HS-27A (cell line): ENCODE data around the gene APLF.
"Not testable (repeated sequence)": the region's sequence is repeated elsewhere in the genome, so short reads cannot be mapped to it uniquely, and the experiment has no call there.

Source experiments
- DNase-seq: peaks from one replicate; pipeline ENCODE4 v3.0.0-alpha.2; 2012; ENCODE audit warnings: low read depth, missing footprints

APLF gene

DNA sequence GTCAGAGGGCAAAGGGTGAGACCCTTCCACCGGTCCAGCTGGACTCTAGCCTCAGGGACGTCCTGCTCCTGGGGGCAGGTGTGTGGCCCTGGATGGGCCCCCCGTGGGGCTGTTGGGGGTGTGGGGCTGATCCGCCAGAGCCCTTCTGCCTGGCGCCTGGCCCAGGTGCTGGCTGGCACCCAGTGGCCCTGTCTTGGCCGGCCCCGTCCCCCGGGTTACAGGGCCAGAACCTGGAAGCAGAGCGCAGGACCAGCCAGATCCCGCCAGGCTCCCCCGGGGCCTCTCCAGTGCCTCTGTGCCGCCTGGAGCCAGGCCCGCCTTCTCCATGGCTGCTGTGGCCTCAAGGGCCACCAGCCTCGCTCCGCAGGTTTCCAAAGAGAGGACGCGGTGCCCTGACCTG lies 62.3 kb downstream of the APLF start:
- DNase-seq: not testable (repeated sequence)

DNA sequence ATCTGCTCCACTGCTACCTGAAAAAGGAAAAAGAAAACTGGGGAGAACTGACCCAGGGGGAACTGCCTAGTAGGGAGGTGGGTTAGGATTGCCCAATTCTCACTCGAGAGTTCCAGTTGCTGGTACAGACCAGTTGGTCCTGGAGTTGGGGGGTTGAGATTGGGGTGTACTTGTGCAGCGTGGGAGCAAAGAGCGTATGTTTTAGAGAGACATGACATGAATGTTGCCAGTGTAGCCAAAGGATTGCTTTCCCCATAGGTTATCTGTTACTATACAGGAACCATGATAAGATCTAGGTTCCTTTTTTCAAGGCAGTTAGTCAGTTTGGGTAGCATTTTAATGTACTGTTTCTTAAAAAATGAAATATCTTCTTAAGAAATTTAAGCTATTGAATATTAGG lies 68.6 kb downstream of the APLF start:
- DNase-seq: no peak

DNA sequence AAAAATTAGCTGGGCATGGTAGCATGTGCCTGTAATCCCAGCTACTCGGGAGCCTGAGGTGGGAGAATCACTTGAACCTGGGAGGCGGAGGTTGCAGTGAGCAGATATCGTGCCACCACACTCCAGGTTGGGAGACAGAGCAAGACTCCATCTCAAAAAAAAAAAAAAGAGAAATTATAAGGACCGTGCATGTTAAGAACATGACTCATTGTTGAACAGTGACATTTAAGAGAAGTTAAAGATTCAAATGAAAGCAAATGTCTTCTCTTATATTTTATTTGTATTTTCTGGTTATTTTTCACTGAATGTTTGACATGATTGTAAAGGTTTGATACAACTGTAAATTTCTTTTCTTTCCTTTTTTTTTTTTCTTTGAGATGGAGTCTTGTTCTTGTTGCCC lies 69.6 kb downstream of the APLF start:
- DNase-seq: no peak

DNA sequence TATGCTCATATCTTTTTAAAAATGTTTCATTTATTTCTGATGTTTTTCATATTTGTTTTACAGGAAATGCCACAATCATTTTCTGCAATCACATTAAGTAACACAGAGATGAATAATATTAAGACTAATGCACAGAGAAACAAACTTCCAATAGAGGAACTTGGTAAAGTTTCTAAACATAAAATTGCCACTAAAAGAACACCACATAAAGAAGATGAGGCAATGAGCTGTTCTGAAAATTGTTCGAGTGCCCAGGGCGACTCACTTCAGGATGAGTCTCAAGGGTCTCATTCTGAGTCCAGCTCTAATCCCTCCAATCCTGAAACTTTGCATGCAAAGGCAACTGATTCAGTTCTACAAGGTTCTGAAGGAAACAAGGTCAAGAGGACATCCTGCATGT lies 70.4 kb downstream of the APLF start:
- no peak for DNase-seq

DNA sequence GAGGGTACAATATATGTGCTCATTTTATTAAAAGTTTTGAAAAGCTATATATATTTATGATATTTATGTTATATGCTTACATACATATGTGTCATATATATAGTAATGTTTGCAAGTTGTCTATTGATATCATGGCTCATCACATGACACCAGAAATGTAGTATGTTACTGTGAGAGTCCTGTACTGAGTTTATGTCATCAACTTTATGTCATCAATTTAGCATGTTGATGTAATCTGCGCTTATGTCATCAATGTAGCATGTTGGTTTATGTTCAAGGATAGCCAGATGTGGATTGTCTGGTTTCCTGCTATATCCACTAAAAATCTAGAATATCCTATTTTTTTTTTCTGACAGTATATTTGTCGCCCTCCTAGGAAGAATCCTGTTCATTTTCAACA lies 77.4 kb downstream of the APLF start:
- no peak for DNase-seq

DNA sequence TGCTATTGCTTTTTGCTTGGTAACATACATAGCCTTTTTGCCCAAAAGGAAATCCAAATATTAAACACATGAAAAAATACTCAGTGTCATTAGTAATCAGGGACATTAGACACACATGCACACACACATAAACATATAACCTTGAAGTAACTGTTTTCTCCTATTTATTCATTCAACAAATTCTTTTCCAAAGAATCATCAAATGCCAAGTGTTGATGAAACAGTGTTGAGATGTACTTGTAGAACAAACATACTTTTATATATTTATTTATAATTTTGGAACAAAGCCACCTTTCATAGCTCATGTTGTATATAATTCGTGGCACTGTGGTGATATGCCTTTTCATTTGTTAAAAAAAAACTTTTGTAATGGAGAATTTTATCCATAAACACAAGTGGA lies 81.0 kb downstream of the APLF start:
- no peak for DNase-seq

DNA sequence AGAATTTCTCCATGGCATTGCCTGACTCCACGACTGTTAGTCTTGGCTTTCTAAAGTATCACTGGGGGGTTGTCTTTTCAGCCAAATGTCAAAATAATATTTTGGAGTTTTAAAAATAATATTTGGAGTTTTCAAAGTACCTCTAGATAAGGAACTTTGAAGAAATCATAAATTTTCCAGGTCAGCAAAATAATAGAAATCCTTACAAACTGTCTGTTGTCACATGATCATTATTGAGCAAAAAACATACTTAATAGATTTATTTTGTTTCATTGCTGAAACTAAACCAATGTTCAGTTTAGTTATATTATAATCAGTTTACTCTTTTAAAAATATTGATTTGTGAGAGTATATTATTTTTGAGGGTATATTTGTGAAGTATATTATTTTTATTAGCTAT lies 85.7 kb downstream of the APLF start:
- no peak for DNase-seq

DNA sequence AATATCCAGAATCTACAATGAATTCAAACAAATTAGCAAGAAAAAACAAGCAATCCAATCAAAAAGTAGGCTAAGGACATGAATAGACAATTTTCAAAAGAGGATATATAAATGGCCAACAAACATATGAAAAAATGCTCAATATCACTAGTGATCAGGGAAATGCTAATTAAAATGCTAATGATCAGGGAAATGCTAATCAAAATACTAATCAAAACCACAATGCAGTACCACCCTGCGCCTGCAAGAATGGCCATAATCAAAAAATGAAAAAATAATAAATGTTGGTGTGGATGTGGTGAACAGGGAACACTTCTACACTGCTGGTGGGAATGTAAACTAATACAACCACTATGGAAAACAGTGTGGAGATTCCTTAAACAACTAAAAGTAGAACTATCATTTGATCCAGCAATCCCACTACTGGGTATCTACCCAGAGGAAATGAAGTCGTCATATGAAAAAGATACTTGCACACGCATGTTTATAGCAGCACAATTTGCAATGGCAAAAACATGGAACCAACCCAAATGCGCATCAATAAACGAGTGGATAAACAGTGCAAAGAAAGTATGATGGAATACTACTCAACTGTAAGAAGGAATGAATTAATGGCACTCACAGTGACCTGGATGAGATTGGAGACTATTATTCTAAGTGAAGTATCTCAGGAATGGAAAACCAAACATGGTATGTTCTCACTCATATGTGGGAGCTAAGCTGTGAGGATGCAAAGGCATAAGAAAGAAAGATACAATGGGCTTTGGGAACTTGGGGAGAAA lies 88.2 kb downstream of the APLF start:
- not testable (repeated sequence) for DNase-seq

DNA sequence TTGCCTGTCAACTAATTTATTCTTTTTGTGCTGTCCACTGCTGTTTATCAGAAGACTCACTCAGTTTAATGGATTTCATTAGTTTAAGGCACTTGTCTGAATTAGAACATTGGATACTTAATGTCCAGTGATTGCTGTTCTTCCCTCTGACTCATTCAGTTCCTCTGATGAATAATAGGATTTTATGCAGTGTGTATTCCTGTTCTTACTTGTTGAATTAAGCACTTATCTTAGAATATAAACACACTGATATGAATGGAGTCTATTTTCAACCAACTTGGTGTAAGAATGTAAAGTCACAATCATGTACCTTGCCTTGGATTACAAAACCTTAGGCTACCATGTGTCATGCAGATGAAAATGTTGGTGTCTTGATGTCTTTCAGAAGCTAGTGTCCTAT lies 89.0 kb downstream of the APLF start:
- no peak for DNase-seq

DNA sequence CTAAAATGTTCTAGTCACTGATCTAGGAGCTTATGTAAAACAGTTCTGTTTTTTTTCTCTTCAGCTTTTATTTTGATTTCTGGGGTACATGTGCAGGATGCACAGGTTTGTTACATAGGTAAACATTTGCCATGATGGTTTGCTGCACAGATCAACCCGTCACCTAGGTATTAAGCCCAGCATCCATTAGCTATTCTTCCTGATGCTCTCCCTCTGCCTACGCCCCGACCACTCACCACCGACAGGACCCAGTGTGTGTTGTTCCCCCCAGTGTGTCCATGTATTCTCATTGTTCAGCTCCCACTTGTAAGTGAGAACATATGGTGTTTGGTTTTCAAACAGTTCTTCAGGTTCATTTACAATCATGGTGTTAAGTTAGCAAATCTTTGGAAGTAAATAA lies 91.2 kb downstream of the APLF start:
- no peak for DNase-seq

DNA sequence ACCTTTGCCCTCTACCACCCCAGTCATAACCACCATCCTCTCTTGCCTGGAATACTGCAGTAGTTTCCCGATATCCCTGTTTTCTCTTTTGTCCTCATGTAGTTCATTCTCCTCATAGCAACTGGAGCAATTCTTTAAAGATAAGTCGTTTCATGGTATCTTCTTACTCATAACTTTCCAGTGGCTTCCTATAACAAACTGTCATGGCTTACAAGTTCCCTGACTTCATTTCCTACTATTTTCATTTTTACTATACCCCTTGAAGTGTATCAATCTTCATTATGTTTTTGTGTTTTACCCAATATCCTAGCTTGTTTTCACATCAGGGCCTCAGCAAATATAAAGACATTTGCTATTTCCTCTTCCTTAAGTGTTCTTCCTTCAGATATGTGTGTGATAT lies 92.3 kb downstream of the APLF start:
- no peak for DNase-seq

DNA sequence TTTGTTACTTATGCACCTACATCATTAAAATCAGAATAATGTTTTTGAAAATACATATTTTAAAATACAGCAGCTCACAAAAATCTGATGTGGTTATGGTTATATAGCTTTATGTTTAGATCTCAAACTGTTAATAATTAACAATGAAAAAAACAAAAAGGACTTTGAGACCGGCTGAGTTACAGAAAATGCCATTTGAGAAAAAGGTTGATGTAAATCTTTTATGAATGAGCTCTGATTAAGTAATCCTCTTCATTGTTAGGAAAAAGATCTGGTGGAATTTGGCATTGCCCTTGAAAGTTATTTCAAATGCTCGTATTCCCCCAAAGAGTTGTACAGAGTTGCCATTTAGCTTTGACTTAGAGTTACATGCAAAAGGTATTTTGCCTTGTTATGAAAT lies 93.2 kb downstream of the APLF start:
- DNase-seq: no peak

DNA sequence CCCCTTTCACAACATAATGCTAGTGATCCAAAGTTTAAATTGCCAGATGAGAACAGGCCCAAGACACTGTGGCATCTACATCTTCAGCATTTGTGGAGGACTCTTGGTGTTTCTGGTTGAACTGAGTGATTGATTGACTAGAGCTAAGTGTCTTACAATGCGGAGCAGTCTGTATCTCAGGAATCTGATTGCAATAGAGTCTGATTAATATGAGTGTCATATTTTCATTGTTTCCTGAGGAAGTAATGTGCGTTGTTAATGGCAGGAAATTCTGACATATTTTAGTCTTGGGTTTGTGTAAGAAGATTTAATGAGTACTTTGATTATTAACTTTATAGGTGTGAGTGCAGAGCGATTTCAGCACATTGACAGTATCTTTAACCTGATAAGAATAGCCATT lies 94.0 kb downstream of the APLF start:
- no peak for DNase-seq

DNA sequence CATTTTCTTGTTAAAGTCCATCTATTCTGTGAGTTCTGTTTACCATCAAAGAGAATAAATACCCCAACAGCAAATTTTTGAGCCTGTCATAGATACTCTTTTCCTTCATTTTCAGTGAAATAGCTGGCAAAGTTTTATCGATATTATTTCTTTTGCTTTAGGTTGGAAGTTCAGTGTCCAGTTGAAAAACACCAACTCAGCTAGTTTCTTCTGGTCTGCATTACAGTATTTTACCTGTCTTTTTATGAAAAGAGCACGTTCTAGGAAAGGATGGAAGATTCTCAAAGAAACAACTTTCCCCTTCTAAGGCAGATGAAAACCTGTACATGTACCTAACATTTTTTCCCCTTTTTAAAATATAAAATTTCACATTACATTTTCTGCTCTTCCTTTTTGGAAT lies 95.5 kb downstream of the APLF start:
- DNase-seq: no peak

DNA sequence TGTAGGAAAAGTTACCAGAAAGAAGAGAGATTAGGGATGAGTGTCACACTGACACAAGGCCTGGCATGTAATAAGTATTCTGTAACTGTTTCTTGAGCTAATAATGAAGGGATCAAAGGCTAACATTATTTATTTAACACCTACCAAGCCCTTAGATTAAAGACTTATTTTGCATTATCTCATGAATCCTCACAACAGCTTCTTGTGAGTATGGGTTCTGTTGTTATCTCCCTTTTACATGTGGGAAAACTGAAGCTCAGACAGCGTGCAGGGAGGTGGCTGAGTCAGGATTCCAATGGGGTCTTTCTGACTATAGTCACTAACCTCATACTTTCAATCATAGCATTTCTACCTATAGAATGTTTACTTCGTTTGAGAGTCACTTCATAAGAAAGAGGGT lies 97.0 kb downstream of the APLF start:
- no peak for DNase-seq

DNA sequence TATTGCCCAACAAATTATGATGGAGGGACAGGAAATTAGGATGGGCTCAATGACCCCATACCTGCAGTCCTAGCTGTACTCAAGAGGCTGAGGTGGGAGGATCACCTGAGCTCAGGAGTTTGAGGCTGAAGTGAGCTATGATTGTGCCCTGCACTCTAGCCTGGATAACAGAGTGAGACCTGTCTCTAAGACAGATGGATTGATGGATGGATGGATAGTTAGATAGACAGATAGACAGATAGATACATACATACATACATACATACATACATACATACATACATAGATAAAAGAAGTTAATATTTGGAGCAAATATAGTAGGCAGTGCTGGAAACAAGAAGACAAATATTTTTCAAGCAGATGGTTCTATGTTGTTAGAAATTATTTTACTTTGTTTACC lies 97.9 kb downstream of the APLF start:
- DNase-seq: no peak

DNA sequence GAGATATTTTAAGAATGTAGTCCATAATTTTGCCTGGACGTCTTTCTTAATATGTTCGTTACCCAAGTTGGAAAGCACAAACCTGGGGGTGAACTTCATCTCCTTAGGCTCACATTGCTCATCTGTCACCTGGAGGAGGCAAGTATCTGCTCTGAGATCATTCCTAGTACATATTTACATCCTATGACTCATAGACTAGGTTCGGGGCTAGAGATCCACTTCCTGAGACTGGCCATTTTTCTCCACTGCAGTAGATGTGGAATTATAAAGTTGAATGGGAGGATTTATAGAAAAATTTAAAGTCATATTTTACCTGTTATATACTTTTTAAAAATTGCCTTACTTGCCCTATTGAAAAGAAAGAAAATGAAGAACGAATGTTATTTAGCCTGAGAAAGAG lies 98.5 kb downstream of the APLF start:
- DNase-seq: no peak

DNA sequence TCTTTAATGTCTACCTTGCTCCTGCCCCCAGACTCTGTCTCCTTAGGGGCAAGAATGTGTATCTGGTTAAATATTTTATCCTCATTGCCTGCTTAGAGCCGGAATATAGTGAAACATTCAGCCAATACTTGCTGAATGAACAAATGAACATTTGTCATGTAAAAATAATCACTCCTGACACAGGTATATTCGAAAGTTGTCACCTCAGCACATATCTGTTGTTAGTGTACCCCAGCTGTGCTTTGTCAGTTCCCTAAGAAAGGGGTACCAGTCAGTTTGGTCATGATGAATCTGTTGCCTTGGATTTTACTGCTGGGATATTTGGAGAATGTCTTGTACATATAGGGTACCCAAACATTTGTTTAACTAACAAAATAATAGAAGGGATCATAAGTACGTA lies 99.0 kb downstream of the APLF start:
- DNase-seq: no peak

DNA sequence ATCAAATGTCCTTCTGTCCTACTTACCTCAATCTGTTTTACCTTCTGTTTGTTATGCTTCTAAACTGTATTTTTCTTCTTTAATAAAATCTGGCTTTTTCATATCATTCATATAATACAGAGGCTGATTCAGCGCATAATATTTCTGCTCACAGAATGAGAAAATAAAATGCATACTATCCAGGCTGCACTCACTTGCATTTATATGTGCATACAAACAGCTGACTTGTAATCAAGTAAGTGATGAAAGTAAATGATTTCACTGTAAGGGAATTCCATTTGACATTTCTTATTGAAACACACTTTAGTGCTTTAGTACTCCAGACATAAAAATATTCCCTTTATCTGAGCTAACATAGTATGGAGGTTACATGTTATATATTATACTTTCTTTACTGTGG lies 100.7 kb downstream of the APLF start:
- no peak for DNase-seq

DNA sequence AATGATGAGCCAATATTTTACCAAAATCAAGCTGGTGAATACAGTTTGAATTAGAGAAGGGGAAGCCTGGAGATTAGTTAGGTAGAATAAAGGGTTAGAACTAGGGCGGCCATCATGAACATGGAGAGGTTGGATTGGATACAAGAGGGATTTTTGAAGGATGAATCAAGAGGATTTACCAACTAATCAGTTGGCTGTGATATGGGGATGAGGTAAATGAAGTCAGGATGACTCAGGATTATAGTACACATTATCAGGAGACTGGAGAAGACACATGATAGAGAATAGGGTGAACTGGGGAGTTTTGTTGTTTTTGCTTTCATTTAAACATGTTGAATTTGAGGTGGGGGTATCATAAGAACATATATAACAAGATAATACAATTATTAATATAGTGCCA lies 102.2 kb downstream of the APLF start:
- DNase-seq: no peak

DNA sequence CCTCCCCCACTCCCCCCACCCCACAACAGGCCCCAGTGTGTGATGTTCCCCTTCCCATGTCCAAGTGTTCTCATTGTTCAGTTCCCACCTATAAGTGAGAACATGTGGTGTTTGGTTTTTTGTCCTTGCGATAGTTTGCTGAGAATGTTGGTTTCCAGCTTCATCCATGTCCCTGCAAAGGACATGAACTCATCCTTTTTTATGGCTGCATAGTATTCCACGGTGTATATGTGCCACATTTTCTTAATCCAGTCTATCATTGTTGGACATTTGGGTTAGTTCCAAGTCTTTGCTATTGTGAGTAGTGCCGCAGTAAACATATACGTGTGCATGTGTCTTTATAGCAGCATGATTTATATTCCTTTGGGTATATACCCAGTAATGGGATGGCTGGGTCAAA lies 103.0 kb downstream of the APLF start:
- DNase-seq: not testable (repeated sequence)

DNA sequence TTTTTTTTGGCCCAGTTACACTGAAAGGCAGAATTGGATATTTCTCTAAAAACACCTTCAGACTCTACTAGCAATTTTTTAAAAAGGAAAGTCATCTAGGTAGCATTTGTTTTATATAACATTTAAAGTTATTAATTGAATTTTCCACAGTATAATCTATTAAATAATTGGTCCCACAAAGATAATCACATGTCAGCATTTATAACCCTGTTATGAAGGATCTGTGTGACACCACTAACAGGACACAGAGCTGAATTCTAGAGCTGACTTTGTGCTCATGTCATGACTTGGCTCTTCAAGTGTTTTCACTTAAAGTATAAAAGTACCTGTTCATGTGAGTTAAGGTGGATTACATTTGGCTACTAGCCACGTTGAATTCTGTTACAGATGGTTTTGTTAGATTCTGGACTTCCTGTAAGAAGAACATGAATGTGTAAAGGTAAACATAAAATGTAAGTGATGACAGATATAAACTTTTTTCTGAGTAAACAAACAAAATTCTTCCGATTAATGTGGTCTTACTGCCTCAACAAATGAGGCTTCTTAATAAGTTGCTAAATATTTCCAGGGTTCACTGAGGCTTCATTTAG lies 106.9 kb downstream of the APLF start:
- DNase-seq: no peak

DNA sequence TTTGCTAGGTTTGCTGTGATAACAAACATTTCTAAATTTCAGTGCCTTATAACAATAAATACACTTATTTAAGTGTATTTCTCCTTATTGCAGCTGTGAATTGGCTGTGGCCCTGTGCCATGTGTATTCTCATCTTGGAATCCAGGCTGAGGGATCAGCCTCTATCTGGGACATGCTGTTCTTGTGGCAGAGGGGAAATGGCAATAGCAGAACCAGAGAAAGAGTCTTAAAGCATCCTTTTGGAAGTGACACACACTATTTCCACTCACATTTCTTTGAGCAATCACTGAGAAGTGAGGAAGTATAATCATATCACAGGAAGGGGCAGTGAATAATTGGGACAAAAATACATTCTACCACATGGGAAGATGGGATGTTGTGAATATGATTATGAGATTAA lies 109.8 kb downstream of the APLF start:
- no peak for DNase-seq

DNA sequence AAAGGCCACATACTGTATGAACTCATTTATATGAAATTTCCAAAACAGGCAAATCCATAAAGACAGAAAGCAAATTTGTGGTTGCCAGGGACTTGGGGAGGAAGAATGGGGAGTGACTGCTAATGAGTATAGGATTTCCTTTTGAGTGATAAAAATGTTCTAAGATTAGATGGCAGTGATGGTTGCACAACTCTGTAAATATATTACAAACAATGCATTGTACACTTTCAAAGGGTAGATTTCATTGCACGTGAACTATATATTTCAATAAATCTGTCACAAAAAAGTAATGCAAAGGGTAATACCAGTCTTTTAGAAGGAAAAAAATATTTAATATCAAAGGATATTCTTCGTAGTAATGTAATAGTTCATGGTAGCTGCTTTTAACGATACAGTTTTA lies 112.3 kb downstream of the APLF start:
- no peak for DNase-seq
